Stimulated activated CD8-positive, alpha-beta memory T cell treated with anti-CD3 and anti-CD28 coated beads, Interleukin-7, amount 100 ng/mL, for 4 hours (primary cell): ENCODE results near the gene COX7A1.
"Not testable (repeated sequence)": the region's sequence is repeated elsewhere in the genome, so short reads cannot be mapped to it uniquely, and the experiment has no call there.

ENCODE experiments used
- DNase-seq, 2 donors: peaks; one replicate each; pipeline ENCODE4 v3.0.0-alpha.2; 2020; ENCODE audit warnings: low read depth in 2 of 2

The COX7A1 gene

DNA sequence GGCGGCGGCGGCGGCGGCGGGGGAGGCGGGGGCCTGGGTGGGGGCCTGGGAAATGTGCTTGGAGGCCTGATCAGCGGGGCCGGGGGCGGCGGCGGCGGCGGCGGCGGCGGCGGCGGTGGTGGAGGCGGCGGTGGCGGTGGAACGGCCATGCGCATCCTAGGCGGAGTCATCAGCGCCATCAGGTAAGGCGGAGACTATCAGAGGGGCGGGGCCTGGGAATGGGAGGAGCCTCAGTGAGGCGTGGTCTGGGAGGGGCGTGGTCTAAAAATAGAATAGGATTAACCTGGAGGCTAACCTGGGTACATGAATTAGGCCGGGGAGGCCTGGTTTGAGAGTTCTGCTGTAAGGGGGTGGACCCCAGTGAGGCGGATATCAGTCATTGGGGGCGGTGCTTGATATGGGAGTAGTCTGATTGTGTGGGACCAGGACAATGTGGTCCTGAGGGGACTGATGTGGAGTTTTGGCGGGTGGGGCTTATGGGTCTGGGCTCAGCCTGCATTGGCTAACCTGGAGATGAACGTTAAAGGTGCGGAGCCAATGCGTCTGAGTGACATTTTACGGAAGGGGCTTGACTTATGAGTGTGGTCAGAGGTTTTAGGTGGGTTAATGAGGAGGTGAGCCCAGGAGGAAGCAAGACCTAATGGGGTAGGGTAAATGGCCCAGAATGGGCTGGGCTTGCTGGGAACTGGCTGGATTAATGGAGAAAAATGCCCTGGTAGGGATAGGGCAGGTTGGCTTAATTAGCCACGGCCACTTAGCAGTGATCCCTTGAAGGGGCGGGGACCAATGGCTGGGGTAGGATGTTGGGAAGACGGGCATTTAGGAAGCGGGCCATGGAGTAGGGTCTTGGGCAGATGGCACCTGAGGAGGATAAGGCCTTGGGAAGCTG is 11.0 kb downstream of the COX7A1 start:
- DNase-seq: peak; percentile 79 to 89

DNA sequence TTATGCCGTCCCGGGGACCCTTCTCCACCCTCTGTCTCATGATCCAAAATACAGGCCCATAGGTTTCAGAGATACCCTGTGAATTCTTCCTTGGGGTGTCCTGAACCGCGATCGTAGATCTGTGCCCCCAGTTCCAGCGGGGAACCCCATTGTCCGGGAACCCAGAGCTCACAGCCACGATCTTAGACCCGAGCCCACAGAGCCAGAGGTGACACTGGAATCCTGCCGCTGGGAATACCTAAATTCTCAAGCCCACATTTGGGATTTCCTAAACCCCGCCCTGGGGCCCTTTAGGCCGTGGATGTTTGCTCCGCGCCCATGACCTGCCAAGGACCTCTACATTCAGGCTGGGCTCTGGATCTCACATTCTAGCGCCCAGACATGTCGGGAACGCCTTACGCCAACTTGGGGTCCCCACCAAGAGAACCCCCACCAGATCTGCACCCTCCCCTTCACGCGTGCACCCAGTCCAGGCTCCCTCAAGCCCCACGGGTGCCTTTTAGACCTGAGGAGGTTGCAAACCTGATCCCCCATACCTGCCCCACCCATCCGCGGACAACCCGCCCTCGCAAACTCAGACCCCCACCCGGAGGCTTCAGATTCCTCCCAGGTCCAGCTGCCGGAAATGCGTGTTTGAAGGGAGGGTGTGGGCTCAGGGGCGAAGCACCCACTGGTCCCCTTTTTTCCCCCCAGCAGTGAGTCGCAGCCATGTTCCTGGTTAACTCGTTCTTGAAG is 11.8 kb downstream of the COX7A1 start:
- DNase-seq: peak in 1 of 2 donors; percentile 14

DNA sequence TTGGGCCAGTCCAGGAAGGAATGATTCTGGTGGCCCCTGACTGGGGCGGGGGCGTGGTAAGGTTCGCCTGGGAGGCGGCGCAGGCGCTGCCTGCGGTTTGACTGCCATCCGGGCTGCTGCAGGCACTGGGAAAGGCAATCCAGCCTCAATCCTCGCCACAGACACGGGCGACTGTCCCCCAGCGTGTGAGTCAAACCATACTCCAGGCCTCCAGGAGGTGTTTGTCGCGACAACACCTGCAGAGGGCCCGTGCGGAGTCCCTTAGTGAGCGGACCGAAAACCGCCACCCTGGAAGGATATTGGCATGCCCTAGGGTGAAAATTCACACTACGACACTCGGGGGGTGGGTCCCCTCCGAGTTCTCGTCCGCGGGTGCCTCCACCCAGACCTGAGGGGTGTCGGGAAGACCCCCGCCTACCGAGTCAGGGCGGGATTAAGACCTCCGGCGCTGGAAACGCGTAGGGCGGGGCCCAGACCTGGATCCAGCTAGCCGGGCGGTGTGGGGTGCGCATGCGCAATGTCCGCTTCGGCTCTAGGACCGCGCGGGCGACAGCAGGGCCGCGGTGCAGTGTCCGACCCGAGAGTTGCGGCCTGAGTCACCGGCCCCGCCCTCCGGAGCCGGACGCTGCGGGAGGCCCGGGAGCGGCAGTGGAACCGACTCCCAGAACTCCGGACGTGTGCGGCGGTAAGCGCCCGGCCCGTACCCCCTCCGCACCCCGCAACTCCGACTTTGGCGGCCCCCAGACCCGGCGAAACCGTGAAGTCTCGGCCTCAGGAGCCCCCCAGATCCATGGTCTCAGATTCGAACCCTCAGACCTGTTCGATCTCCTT is 12.6 kb downstream of the COX7A1 start, which contains the start of gene CAPNS1:
Gene CAPNS1 (plus strand): TSS at position 594 of the 831 bp plus-strand sequence. CDS start 946 bp downstream, outside the sequence.
- DNase-seq: peak; percentile 82 to 93

DNA sequence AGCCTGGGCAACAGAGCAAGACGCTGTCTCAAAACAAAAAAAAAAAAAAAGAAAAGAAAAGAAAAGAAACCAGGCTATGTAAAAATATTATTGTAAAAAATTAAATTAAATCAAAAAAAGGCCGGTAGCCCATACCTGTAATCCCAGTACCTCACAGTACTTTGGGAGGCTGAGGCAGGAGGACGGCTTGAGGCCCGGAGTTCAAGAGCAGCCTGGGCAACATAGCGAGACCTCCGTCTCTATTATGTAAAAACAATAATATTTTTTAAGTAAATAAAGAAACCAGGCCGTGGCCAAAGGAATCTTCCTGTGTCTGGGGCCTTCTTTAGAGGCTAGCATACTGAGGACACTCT is 13.2 kb downstream of the COX7A1 start:
- no peak for DNase-seq

DNA sequence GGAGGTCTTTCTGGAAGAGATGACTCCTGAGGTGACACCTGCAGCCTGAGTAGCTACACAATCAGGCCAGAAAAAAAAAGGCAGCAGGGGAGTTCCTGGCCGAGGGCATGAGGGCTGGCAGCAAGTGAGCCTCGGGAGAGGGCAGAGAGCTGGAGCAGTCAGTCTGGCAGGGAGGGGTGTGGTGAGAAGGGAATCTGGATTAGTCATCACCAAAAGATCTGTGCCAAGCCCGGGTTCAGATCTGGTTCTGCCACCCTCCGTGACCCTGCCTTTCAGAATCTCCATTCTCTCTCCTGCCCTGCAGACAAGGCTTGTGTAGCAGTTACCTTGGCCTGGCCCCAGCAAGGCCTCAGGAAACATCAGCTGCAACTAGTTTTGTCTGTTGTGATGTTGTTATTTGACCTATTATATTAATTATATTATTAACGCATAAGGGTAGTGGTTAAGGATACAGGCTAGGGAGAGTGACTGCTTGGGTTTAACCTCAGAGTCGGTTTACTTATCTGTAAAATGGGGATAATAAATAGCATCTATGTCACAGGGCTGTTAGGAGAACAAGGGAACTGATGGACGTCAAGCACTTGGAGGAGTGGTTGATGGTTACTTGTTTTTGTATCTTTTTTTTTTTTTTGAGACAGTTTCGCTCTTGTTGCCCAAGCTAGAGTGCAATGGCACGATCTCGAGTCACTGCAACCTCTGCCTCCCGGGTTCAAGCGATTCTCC is 15.1 kb downstream of the COX7A1 start:
- DNase-seq: no peak

DNA sequence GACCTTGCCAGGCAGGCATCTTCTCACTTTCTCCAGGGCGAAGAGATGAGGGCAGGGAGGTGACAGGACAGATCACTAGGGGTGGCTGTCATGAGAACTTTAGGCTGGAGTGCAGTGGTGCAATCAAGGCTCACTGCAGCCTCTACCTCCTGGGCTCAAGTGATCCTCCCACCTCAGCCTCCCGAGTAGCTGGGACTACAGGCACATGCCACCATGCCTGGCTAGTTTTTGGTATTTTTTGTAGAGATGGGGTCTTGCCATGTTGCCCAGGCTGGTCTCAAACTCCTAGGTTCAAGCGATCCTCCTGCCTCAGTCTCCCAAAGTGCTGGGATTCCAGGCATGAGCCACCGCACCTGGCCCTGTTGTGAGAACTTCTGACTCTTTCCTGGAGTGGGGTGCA is 17.4 kb downstream of the COX7A1 start:
- DNase-seq: not testable (repeated sequence)

DNA sequence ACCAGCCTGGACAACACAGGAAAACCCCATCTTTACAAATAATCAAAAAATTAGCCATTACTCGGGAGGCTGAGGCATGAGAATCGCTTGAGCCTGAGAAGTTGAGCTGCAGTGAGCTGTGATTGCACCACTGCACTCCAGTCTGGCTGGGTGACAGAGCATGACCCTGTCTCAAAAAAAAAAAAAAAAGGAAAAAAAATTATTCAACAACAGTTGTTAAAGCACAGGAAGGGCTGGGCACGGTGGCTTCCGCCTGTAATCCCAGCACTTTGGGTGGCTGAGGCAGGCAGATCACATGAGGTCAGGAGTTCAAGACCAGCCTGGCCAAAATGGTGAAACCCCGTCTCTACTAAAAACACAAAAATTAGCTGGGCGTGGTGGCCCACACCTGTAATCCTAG is 21.0 kb downstream of the COX7A1 start:
- not testable (repeated sequence) for DNase-seq

DNA sequence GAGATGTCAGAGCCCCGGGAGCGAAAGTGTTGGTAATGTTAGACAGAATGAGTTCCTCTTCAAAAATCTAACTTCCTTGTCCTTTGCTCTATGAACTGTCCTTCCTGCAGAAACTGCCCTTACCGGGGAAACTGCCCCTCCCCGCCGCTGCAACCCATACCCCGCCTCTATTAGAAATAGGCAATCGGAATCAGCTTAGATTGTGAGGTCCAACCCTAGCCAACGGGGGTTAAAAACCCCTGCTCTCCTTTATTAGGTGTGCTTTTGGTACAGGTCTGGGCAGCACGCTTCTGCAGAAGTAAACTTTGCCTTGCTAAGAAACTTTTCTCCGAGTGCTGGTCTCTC is 23.9 kb downstream of the COX7A1 start:
- no peak for DNase-seq

DNA sequence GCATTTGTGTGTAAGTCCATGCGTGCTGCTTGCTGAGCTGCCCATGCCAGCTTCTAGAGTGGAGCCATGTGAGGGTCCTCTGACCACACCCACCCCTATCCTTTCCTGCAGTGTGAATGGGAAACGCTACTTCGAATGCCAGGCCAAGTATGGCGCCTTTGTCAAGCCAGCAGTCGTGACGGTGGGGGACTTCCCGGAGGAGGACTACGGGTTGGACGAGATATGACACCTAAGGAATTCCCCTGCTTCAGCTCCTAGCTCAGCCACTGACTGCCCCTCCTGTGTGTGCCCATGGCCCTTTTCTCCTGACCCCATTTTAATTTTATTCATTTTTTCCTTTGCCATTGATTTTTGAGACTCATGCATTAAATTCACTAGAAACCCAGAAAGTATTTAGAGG is 26.7 kb downstream of the COX7A1 start:
- no peak for DNase-seq

DNA sequence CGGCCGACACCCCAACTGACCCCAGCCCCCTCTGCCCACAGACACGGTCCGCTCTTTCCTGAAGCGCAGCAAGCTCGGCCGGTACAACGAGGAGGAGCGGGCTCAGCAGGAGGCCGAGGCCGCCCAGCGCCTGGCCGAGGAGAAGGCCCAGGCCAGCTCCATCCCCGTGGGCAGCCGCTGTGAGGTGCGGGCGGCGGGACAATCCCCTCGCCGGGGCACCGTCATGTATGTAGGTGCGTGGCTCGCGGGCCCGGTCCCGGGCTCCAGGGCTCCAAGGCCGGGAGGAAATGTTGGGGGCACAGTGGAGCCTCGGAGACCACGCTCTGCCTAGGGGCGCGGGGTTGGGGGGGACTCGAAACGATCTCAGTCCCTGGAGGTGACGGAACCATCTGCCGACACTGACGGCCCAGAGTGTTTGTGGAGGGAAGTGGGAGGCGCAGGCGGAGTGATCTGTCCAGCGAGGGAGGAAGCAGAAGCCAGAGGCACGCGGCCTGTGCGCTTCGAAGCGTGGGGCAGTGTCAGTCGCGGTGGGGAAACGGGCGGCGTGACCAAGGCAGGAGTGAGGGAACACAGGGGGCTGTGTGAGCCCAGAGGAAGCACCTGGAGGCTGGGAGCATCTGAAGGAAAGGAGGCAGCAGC is 30.6 kb downstream of the COX7A1 start:
- DNase-seq: no peak

DNA sequence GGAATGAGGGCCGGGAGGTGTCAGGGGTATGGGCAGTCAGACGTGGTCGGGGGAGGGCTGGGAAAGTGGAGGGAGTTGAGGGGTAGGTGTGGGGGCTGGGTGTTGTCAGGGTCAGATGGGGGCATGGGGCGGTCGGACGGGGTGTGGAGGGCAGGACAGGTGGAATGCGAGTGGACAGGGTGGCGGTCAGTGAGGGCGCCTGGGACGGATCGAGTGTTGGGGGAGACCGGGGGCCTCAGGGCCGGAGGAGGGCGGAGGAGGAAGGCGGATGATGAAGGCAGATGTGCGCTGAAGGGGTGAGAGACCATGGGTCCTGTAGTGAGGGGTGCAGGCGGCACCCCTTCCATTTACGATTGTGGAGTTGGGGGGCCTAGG is 31.3 kb downstream of the COX7A1 start:
- DNase-seq: no peak

DNA sequence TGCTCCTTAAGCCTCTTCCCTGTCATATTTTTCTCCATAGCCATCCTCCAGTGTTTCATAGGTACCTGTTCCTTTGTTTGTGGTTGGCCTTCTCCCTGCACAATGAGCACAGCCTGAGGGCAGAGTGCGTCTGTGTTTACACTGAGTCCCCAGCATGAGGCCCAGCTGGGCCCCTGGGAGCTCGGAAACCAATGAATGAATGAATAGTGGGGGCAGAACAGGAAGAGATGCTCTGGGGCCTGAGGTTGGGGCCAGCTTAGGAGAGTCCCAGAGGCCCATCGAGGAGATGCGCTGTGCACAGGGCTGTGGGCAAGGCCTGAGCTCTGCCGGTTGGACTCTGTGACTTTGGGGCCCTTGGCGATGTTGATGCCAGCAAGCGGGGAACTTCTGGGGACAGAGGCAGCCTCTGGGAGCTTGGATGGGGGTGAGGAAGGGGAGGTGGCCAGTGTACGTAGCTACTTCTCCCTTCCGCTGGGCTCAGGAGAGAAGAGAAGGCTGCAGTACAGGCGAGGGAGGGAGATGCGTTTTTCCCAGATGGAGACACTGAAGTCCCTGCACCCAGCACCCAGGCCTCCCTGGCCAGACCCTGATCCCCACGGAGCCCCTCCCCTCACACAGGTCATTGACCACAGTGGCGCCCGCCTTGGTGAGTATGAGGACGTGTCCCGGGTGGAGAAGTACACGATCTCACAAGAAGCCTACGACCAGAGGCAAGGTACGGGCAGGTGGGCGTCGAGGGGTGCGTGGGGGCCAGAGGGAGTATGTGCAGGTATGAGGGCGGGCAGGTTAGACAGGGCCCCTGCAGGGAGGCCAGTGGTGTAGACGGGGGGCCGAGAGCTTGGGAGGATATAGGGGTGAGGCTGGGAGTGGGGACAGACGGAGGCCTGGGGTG is 31.9 kb downstream of the COX7A1 start:
- no peak for DNase-seq

DNA sequence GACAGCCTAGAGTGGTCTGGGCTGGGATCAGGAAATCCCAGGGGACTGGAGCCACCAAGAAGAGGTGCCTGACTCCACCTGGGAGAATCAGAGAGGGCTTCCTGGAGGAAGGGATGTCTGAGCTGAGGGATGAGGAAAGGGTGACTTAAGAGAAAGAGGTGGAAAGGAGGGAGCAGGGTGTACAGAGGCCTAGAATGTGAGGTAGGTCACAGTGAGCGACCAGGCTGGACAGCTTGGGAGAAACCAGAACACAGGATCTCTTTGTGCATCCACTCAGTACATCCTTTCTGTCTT is 36.0 kb downstream of the COX7A1 start:
- no peak for DNase-seq

DNA sequence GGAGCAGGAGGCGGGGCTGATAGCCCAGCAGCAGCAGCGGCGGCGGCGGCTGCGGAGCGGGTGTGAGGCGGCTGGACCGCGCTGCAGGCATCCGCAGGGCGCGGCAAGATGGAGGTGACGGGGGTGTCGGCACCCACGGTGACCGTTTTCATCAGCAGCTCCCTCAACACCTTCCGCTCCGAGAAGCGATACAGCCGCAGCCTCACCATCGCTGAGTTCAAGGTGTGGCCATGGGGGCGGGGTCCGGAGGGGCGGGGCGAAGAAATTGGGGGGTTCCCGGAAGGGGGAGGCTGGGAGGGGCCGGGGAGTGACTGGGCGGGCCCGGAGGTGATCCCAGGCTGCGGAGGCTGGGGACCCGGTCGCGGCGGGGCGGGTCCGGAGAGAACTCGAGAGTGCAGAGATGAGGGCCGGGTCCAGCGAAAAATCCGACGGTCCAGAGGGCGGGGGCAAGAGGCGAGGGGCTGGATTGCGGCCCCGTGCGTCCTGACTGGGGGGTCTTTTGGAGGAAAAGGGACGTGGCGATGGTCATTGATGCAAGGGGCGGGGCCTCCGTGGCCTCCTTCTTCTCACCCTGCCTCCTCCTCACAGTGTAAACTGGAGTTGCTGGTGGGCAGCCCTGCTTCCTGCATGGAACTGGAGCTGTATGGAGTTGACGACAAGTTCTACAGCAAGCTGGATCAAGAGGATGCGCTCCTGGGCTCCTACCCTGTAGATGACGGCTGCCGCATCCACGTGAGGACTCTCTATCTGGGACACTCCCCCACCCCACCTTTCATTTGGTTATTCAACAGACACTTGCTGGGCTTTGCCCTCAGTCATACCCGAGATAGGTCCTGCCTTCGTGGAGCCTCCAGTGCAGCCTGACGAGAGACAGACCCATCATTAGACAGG is 36.5 kb downstream of the COX7A1 start, which contains the start of gene TBCB:
Gene TBCB (plus strand): TSS at position 16 of the 891 bp plus-strand sequence. CDS start 93 bp downstream, at position 109.
- peak; percentile 83 to 86 for DNase-seq

DNA sequence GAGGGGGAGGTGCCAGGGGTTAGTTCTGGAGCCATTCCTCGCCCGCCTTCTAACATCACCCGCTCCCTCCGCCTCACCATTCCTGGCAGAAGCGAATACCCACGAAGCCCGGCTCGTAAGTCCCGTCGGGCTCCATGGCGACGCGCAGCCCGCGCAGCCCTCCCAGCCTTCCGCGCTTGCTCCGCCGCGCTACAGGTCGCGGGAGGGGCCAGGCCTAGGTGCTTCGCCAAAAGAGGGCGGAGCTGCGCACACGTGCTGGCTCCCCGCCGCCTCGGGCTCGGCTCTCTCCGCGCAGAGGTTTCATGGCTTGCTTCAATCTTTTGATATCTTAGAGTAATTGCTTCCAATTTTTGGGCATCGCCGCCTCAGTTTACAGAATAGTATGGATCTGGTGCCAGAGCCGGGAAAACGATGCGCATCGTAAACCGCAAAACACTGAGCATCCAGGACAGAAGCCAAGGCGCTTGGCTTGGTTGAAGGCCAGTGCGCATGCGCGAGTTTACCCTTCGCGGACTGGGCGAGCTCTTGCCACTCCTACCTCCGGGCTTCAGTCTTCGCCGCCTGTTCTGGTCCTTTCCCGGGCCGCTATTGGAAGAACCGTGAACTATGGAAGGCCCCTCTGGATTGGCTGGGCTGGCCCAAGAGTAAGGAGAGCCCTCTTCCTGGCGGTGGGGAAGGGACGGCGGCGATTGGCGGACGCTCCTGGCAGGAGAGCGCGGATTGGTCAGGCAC is 37.4 kb downstream of the COX7A1 start, which contains the start of gene POLR2I:
Gene POLR2I (minus strand): TSS at position 155 of the 732 bp plus-strand sequence. CDS start 19 bp downstream, at position 136.
- DNase-seq: peak; percentile 98 to 99

DNA sequence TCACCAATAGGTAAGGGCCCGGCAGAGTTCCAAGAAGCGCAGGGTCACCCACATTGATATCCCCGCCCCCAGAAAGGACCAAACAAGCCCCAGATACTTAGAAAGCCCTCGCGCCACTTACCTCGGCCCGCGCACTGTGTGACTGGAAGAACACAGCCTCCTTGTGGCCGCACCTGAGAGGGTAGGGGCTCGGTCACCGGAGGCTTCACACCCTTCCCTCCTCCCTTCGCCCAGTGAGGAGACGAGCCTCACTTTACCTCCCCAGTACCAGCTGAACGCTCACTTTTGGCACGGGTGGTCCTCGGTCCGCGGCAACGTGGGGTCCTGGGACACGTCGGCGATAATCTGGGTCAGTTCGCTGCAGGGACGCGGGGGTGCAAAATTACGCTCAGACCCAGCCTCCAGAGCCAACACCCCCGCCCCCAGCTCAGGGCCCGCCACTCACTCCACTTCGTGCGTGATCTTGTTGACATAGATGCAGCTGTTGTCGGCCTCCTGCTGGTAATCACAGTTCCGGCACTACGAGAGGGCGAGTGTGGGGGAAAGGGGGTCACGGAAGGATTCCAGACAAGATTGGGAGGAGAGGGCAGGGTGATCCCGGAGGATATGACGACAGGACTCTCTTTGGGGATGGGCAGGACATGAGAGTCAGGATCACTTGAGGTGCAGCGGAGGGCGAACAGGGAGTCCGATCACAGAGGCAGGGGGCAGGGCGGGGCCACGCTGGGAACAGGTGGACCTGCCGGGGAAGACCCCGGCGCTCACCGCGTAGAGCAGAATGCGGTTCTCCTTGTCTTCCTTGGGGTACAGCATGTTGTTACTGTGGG is 38.1 kb downstream of the COX7A1 start:
- peak in 1 of 2 donors; percentile 4 for DNase-seq

DNA sequence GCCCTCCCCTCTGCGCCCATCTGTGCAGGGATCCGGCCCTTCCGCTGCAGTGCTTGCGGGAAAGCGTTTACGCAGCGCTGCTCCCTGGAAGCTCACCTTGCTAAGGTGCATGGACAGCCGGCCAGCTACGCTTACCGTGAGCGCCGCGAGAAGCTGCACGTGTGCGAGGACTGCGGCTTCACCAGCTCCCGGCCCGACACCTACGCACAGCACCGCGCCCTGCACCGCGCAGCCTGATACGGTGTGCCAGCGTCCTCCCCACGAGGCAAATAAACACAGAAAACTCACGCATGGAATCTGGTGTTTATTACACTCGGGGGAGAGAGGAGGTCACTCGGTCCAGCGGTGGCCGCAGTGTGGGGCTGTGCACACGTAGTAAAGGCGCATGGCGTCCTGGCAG is 38.8 kb downstream of the COX7A1 start:
- no peak for DNase-seq
